ENCODE data around the gene CERK. TPM values are rescaled to one million over a fixed set of nuclear protein-coding genes. Genes with fewer than 3 reads are reported as not detected.

The CERK gene
- total and polyA plus RNA-seq, 2 of the 13 experiments (the other 11 are each of a cell fraction or from before 2014, with no cell fraction given) = 40.3 to 41.9 TPM

GRCh38 chr22:46638601-46639431, 99.2 kb downstream of the CERK start (continued):
- TF ChIP-seq TP53 (CRISPR knock-in tag; conservative IDR thresholded peaks at IDR 0.05) = no peak
- TF ChIP-seq HCFC1 (IDR thresholded peaks at IDR 0.05; ENCODE audit: low read depth, low read length) = peak; percentile 29; the same call in 1 of the 2 replicates
- TF ChIP-seq, protein P1, sequence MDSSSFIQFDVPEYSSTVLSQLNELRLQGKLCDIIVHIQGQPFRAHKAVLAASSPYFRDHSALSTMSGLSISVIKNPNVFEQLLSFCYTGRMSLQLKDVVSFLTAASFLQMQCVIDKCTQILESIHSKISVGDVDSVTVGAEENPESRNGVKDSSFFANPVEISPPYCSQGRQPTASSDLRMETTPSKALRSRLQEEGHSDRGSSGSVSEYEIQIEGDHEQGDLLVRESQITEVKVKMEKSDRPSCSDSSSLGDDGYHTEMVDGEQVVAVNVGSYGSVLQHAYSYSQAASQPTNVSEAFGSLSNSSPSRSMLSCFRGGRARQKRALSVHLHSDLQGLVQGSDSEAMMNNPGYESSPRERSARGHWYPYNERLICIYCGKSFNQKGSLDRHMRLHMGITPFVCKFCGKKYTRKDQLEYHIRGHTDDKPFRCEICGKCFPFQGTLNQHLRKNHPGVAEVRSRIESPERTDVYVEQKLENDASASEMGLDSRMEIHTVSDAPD (CRISPR knock-in tag; IDR thresholded peaks at IDR 0.05) = peak; percentile 99
- TF ChIP-seq, protein P2, sequence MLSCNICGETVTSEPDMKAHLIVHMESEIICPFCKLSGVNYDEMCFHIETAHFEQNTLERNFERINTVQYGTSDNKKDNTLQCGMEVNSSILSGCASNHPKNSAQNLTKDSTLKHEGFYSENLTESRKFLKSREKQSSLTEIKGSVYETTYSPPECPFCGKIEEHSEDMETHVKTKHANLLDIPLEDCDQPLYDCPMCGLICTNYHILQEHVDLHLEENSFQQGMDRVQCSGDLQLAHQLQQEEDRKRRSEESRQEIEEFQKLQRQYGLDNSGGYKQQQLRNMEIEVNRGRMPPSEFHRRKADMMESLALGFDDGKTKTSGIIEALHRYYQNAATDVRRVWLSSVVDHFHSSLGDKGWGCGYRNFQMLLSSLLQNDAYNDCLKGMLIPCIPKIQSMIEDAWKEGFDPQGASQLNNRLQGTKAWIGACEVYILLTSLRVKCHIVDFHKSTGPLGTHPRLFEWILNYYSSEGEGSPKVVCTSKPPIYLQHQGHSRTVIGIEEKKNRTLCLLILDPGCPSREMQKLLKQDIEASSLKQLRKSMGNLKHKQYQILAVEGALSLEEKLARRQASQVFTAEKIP (CRISPR knock-in tag; IDR thresholded peaks at IDR 0.05; ENCODE audit: borderline replicate concordance) = no peak
- TF ChIP-seq ZSCAN30 (CRISPR knock-in tag; IDR thresholded peaks at IDR 0.05) = no peak
- no peak for TF ChIP-seq ZNF224 (CRISPR knock-in tag; IDR thresholded peaks at IDR 0.05)
- TF ChIP-seq ZNF749 (CRISPR knock-in tag; IDR thresholded peaks at IDR 0.05; ENCODE audit: borderline replicate concordance) = no peak
- peak; percentile 80 for TF ChIP-seq ZNF781 (CRISPR knock-in tag; IDR thresholded peaks at IDR 0.05; ENCODE audit: borderline replicate concordance, not compliant biosample characterization)
- no peak for TF ChIP-seq KDM5A (IDR thresholded peaks at IDR 0.05; ENCODE audit: borderline replicate concordance, low read length)
- no peak for TF ChIP-seq ZNF430 (CRISPR knock-in tag; IDR thresholded peaks at IDR 0.05)
- no peak for TF ChIP-seq HES4 (CRISPR knock-in tag; IDR thresholded peaks at IDR 0.05; ENCODE audit: borderline replicate concordance)
- TF ChIP-seq, protein P3, sequence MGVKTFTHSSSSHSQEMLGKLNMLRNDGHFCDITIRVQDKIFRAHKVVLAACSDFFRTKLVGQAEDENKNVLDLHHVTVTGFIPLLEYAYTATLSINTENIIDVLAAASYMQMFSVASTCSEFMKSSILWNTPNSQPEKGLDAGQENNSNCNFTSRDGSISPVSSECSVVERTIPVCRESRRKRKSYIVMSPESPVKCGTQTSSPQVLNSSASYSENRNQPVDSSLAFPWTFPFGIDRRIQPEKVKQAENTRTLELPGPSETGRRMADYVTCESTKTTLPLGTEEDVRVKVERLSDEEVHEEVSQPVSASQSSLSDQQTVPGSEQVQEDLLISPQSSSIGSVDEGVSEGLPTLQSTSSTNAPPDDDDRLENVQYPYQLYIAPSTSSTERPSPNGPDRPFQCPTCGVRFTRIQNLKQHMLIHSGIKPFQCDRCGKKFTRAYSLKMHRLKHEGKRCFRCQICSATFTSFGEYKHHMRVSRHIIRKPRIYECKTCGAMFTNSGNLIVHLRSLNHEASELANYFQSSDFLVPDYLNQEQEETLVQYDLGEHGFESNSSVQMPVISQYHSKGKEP (CRISPR knock-in tag; IDR thresholded peaks at IDR 0.05) = no peak
- TF ChIP-seq TOE1 (CRISPR knock-in tag; IDR thresholded peaks at IDR 0.05) = no peak
- peak; percentile 61 for TF ChIP-seq MXD4 (CRISPR knock-in tag; IDR thresholded peaks at IDR 0.05)
- 0 out of 2 replicates have a peak, but pooled peaks have one; percentile 39 for TF ChIP-seq ZNF264 (CRISPR knock-in tag; IDR thresholded peaks at IDR 0.05)
- peak; percentile 50; the same call in 1 of the 2 replicates for TF ChIP-seq IRF2 (CRISPR knock-in tag; IDR thresholded peaks at IDR 0.05)
- peak; percentile 79 for TF ChIP-seq FOSL2 (CRISPR knock-in tag; IDR thresholded peaks at IDR 0.05)
- peak; percentile 74; the same call in 1 of the 2 replicates for TF ChIP-seq ZBTB7B (CRISPR knock-in tag; IDR thresholded peaks at IDR 0.05)
- TF ChIP-seq RAD51 (IDR thresholded peaks at IDR 0.05; ENCODE audit: borderline replicate concordance) = no peak
- TF ChIP-seq SP4 (CRISPR knock-in tag; IDR thresholded peaks at IDR 0.05) = peak; percentile 75; the same call in 1 of the 2 replicates
- 0 out of 2 replicates have a peak, but pooled peaks have one; percentile 41 for TF ChIP-seq SPEN (CRISPR knock-in tag; IDR thresholded peaks at IDR 0.05; ENCODE audit: low read depth)
- TF ChIP-seq, protein P4, sequence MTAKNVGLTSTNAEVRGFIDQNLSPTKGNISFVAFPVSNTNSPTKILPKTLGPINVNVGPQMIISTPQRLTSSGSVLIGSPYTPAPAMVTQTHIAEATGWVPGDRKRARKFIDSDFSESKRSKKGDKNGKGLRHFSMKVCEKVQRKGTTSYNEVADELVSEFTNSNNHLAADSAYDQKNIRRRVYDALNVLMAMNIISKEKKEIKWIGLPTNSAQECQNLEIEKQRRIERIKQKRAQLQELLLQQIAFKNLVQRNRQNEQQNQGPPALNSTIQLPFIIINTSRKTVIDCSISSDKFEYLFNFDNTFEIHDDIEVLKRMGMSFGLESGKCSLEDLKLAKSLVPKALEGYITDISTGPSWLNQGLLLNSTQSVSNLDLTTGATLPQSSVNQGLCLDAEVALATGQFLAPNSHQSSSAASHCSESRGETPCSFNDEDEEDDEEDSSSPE (CRISPR knock-in tag; IDR thresholded peaks at IDR 0.05) = no peak
- no peak for TF ChIP-seq NFYB (CRISPR knock-in tag; IDR thresholded peaks at IDR 0.05)
- TF ChIP-seq SMC3 (IDR thresholded peaks at IDR 0.05; ENCODE audit: low read length) = 0 out of 2 replicates have a peak, but pooled peaks have one; percentile 26
- no peak for TF ChIP-seq ZNF552 (CRISPR knock-in tag; IDR thresholded peaks at IDR 0.05; ENCODE audit: borderline replicate concordance)
- TF ChIP-seq PAF1 (CRISPR knock-in tag; IDR thresholded peaks at IDR 0.05) = no peak

Measured in HepG2 (cell line).